Measurements from ENCODE around the gene SLC1A7.

Gene SLC1A7

GRCh38 chr1:53092659-53093450 lies 49.6 kb downstream of the SLC1A7 start:
- no peak overlapping the region for H3K4me3 ChIP-seq (ENCODE audit: low read depth, low read length)

GRCh38 chr1:53091841-53092645 lies 50.4 kb downstream of the SLC1A7 start:
- H3K4me3 ChIP-seq (ENCODE audit: low read depth, low read length): no peak overlapping the region

- H3K4me3 ChIP-seq (ENCODE audit: low read depth, low read length): no peak overlapping the region
These were observed 52.0 kb downstream of the SLC1A7 start for GRCh38 chr1:53090227-53091147.

DNA sequence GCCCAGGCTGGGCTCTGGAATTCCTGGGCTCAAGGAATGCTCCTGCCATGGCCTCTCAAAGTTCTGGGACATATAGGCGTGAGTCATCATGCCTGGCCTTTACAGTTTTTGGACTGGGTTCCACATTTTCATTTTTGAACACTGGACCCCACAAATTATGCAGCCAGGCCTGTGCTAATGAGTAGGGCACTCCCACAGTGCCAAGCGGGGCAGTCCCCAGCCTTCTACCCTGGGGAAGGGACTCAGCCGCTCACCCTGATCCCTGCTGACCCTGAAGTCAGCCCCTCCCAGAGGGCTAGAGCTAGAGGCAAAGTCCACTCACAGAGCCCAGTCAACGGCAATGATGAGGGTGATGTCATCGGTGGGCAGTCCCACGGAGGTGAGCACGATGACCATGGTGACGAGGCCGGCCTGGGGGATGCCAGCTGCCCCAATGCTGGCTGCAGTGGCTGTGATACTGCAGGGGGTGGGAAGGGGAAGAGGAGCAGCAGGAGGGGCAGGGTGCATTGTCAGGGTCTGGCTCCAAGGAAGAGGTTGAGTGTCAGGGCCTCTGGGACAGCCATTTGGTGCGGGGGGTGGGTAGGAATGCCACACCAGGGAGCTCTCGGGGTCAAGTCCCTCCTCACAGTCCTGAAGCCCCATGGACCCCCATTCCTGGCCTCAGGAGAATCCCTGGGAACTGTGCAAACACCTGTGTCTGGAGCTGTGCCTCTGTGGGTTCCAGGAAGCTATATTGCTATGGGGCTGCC lies 52.8 kb downstream of the SLC1A7 start:
- no peak overlapping the region for H3K4me3 ChIP-seq (ENCODE audit: low read depth, low read length)

- H3K4me3 ChIP-seq (ENCODE audit: low read depth, low read length): no peak overlapping the region
These were observed 53.7 kb downstream of the SLC1A7 start for GRCh38 chr1:53088616-53089300.

DNA sequence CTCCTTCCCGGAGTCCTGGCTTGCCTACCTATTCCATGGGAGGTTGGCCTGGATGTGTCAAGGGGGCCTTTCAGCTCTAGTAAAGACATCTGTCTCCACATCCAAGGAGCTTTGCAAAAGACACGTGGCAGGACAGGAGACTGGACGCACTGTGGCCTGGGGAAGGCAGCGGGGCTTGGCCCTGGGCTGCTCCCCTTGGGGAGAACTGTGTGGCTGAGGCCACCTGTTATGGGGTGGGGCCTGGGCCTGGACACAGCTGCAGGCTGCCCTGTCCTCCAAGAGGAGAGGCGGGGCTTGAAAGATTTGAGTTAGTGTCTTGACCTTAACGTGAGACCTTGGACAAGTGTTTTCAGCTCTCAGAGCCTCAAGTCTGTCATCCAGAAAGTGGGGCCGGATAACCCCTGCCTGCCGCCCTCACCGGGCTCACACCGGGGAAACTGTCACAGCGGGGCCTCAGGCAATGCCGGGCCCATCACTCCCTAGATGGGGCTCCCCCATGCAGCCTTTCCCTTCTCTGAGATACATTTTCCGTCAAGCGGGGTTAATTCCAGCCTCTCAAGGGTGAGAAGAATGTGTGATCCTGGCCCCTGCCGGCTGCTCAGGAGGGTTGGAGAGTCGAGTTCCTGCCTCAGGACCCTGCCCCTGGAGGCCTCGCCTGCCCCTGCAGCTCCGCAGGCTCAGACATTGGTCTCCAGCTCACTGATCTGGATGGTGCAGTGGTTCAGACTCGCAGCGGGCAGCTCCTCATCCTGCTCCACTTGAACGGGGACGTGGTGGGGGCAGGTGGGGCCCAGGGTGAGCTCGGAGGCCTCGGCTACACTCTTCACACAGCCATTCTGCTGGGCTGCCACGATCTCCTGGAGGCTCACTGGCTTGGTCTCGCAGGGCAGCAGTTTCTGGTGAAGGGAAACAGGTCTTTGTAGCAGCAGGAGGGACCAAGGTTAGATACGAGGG lies 54.8 kb downstream of the SLC1A7 start:
- H3K4me3 ChIP-seq (ENCODE audit: low read depth, low read length): no peak overlapping the region

DNA sequence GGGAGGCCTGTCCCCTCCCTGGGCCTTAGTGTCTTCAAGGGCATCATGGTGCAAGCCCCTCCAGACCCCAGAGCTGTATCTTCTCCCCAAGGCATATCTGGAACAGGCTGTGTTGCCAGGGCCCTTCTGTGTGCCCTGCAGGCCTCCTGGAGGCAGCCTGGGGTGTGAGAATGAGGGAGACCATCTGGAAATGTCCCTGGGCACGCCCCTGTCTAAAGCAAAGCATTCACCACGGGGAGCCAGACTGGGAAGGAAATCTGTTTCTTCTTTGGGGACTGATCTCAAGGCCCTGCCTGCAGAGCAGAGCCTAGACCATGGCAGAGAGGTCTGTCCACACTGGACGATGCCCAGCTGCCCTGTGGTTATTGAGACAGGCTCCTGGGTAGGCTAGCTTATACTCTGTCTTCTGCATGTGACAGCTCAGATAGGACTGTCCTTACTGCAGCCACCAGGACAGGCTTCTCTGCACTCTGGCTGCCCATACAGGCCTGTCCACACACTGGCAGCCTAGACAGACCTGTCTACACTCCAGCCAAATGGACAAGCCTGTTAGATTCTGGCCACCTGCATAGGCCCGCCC lies 55.9 kb downstream of the SLC1A7 start:
- no peak overlapping the region for H3K4me3 ChIP-seq (ENCODE audit: low read depth, low read length)

DNA sequence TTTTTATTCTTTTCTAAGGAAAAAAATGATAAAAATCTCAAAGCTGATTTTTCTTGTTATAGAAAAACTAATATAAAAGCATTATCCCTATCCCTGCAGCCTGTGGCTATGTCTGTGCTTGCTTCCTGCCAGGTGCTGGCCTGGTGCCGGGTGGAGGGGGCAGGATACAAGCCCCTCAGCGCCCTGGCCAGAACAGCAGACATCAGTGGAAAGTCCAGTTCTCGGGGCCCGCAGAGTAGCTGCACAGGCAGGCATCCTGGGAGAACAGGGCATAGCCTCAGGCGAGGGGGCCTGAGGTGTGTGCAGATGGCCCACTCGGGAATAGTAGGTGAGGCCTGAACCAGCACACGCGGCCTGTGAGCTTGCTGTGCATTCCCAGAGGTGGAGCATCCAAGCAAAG lies 57.0 kb downstream of the SLC1A7 start:
- no peak overlapping the region for H3K4me3 ChIP-seq (ENCODE audit: low read depth, low read length)

DNA sequence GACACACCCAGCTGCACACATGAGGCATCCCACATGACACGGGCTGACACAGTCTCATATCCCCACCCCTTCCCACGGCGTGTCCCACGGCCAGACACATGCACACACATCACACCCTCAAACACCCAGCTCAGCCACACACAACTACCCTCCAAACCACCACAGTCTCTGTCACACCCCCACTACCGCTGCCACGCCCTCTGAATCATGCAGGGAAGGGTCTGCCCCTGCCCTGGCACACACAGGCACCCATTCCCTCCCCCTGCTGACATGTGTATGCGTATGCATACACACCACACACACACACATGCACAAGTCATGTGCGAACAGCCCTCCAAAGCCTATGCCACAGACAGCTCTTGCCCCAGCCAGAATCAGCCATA lies 57.9 kb downstream of the SLC1A7 start:
- no peak overlapping the region for H3K4me3 ChIP-seq (ENCODE audit: low read depth, low read length)

- H3K4me3 ChIP-seq (ENCODE audit: low read depth, low read length): no peak overlapping the region
These were observed 58.5 kb downstream of the SLC1A7 start for GRCh38 chr1:53083636-53084588.

DNA sequence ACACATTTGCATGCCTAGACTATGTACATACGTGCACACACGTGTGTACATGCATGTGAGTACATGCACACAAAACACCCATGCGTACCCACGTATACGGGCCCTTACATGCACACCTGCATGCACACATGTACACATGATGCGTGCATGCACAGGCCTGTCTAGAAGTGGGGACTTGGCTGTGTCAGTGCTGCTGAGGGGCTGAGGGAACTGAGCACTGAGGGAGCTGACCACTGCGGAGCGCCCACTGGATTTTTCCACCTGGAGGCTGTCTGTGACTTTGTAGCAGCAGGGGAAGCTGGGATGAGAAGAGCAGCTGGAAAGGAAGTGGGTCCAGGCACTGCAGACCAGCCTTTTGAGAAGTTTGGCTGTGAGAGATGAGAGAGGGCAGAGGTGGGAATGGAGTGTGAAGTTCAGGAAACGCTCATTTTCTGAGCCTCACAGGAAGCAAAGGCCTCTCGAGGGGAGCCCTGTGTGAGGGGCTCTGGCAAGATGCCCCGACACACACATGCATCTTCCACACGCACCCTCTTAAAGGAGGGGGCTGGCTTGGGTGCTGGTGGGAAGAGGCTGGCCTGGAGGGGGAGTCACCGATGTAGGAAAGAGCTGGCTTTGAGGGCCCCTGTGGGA lies 59.5 kb downstream of the SLC1A7 start:
- H3K4me3 ChIP-seq (ENCODE audit: low read depth, low read length): no peak overlapping the region

DNA sequence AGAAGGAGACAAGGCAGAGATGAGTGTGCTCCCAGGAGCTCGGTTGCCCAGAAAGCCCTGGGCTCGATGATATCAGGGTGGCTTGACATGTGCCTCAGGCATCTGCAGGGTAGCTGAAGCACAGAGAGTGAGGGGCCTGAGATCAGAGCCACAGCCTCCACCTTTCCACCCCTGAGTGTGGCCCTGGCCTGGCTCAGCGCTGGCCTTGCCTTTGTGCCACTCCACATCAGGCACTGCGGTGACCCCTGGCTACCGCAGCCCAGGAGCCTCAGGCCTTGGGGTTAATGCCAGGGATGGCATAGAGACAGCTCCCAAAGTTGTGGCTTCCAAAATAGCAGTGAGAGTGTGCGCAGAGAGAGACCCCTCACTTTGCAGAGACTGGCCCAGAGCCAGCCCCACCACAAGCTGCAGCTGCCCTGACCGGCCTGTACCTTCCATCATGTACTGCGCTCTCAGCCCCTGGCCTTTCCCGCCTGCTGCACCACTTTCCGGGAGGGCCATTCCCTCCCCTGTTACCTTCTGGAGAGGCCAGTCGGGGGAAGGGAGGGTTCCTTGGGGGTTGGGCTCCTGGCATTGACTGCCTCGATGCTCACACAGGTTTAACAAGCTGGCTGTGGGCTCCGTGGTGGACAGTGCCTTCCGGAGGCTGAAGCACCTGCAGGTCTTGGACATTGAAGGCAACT lies 60.9 kb downstream of the SLC1A7 start:
- no peak overlapping the region for H3K4me3 ChIP-seq (ENCODE audit: low read depth, low read length)

GRCh38 chr1:53080769-53081168 lies 61.7 kb downstream of the SLC1A7 start:
- H3K4me3 ChIP-seq (ENCODE audit: low read depth, low read length): no peak overlapping the region

DNA sequence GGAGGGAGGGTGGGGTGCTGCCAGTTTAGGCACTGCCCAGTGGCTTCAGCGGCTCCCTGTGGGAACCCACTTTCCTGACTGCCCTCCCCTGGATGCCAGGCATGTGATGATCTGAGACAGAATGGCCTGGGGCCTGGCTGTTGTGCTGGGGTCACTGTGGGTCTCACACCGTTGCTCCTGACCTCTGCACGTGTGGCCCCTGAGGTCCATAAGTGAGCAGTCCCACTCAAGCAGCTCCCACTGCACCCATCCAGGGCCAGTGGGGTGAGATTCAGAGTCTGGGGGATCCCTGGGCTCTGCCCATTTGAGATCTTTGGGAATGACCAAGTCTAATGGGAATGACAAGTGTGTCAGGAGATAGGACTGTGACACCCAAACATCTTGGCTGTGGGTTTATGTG lies 62.4 kb downstream of the SLC1A7 start:
- H3K4me3 ChIP-seq (ENCODE audit: low read depth, low read length): no peak overlapping the region

DNA sequence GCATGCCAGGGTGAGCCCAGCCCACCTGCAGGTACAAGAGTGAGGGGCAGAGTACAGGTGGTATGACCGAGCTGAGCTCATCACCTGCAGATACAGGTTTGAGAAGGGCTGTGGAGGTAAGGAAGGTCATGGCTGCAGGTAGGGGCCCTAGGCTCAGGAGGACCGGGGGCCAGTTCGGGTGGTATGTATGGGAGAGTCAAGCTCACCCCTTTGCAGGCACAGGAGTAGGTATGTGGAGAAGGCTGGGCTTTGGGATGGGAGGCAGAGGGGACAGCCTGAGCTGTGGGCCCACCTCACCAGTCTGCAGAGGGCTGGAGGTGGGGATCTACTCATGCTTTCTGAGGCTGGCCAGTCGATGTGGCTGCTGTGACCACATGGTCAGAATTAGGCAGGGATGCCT lies 63.2 kb downstream of the SLC1A7 start:
- no peak overlapping the region for H3K4me3 ChIP-seq (ENCODE audit: low read depth, low read length)

DNA sequence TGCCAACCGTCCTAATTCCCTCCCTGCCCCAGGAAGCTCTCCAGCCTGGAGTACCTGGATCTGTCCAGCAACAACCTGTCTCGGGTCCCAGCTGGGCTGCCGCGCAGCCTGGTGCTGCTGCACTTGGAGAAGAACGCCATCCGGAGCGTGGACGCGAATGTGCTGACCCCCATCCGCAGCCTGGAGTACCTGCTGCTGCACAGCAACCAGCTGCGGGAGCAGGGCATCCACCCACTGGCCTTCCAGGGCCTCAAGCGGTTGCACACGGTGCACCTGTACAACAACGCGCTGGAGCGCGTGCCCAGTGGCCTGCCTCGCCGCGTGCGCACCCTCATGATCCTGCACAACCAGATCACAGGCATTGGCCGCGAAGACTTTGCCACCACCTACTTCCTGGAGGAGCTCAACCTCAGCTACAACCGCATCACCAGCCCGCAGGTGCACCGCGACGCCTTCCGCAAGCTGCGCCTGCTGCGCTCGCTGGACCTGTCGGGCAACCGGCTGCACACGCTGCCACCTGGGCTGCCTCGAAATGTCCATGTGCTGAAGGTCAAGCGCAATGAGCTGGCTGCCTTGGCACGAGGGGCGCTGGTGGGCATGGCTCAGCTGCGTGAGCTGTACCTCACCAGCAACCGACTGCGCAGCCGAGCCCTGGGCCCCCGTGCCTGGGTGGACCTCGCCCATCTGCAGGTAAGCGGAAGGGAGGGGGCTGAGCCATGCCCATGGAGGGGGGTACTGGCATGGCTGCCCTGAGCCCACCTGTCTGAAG lies 63.9 kb downstream of the SLC1A7 start:
- no peak overlapping the region for H3K4me3 ChIP-seq (ENCODE audit: low read depth, low read length)
